Posterior cingulate gyrus (tissue), 11 donors: Measurements from ENCODE around the gene ARPC1A.
"Not testable (repeated sequence)": the region's sequence is repeated elsewhere in the genome, so short reads cannot be mapped to it uniquely, and the experiment has no call there.

ENCODE experiments used
- DNase-seq, 10 donors: peaks; one replicate each; pipeline versions ENCODE4 v3.0.0 to v3.0.0-alpha.2; 2020 to 2021; ENCODE audit warnings: mixed read lengths in 3 of 10
- intact Hi-C: fragments of 100-400 bp; cut with DNase I; formaldehyde crosslinking; loops from one replicate; pipeline ENCODE4 v1.15.1; 2023

The ARPC1A gene

GRCh38 chr7:99383791-99384370, 58.2 kb downstream of the ARPC1A start:
- intact Hi-C loops: no loop called here
- no peak for DNase-seq

- intact Hi-C loops: no loop called here
These were observed 58.8 kb downstream of the ARPC1A start for GRCh38 chr7:99384523-99384922.

DNA sequence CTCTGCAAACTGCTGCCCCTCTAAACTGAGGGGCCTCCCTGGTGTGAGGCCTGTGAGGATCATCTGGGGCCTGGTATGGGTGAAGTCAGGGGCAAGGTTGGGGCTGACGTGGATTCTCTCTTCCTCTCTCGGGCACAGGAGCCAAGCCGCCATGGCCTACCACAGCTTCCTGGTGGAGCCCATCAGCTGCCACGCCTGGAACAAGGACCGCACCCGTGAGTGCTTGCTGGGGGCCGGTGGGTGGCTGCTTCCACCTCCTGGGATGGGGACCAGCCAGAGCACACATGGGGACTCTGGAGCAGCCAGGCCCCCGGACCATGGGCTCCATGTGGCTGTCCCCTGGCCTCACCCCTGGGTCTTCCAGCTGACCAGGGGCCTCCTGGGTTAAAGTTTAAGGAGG, 59.9 kb downstream of the ARPC1A start:
- intact Hi-C loops: no loop called here
- DNase-seq: peak in 1 of 10 donors; percentile 60

More at GRCh38 chr7:99384523-99384922, 58.8 kb downstream of the ARPC1A start:
- peak in 1 of 10 donors; percentile 57 for DNase-seq

DNA sequence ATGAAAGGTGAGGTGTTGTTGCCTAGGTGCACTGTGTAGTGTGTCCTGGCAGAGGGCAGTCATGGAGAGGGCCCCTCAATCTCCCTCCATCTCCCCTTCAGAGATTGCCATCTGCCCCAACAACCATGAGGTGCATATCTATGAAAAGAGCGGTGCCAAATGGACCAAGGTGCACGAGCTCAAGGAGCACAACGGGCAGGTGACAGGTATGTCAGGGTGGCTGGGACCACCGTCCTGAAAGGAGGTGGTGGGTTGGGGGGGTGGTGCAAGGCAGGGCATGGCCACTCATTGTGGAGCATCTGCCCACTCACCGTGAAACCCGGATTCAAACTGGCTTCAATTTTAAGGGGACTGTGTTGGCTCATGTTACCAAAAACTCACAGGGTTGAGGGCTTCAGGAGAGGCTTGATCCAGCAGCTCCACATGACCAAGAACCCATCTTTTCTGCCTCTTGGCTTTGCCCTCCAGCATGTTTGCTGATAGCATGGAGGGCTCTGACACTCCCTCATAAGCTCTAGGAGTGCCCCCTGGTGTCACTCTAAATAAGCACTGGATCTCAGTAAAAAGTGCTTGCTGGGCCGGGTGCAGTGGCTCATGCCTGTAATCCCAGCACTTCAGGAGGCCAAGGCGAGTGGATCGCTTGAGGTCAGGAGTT, 61.0 kb downstream of the ARPC1A start:
- intact Hi-C loops: no loop called here
- no peak for DNase-seq

DNA sequence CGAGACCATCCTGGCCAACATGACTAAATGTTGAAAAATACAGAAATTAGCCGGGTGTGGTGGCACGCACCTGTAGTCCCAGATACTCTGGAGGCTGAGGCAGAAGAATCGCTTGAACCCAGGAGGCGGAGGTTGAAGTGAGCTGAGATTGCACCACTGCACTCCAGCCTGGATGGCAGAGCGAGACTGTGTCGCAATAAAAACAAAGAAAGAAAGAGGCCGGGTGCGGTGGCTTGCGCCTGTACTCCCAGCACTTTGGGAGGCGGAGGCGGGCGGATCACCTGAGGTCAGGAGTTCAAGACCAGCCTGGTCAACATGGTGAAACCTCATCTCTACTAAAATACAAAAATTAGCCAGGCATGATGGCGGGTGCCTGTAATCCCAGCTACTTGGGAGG, 61.5 kb downstream of the ARPC1A start:
- intact Hi-C loops: not testable (repeated sequence)

GRCh38 chr7:99387912-99388311, 62.2 kb downstream of the ARPC1A start:
- intact Hi-C loops: no loop called here
- peak in 1 of 10 donors; percentile 28 for DNase-seq

More for the DNA sequence above, 61.5 kb downstream of the ARPC1A start:
- DNase-seq: peak in 1 of 10 donors; percentile 3

DNA sequence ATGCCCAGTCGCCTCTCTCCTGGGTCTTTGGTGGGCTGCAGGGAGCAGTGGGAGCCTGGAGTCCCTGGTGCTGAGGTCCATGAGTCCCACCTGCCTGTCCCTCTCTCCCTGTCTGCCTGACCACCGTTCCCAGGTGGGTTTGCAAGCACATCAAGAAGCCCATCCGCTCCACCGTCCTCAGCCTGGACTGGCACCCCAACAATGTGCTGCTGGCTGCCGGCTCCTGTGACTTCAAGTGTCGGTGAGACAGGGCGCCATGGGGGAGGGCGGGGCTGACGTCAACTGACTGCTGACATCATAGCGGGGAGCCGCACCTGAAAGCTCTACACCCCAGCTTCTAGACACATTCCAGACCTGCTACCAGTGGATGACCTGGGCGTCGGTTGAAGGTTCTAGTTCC, 64.1 kb downstream of the ARPC1A start:
- intact Hi-C loops: no loop called here
- peak in 1 of 10 donors; percentile 37 for DNase-seq

DNA sequence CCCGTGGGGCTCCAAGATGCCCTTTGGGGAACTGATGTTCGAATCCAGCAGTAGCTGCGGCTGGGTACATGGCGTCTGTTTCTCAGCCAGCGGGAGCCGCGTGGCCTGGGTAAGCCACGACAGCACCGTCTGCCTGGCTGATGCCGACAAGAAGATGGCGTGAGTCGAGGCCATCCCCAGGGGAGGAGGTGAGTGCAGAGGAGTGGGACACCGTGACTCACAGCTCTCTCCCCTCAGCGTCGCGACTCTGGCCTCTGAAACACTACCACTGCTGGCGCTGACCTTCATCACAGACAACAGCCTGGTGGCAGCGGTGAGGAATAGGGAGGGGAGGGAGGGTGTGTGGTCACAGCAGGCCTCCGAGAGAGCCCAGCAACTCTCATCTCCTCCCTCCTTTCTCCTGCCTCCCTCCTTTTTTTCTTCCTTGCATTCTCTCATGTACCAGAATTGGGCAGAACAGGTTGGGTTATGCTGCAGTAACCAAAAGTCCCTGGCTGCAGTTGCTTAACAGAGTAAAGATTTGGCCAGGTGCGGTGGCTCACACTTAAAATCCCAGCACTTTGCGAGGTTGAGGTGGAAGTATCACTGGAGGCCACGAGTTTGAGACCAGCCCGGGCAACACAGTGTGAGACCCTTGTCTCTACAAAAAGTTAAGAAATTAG, 65.4 kb downstream of the ARPC1A start:
- intact Hi-C loops: no loop called here

DNA sequence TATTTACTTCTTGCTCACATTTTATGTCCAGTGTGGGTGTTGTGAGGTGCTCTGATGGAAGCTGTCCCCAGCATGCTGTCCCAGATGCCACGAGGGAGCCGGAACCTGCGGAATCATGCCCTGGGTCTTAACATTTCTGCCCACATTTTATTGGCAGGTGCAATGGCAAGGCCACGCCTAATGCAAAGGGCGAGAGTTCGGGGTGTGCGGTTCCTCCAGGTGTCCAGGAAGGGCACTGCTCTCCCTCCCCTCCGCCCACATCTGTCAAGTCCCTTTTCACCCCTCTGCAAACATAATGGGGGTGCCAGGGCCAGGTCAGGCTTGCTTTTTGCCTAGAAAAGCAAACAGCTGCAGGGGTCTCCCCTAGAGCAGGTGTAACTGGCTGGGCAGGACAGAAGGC, 66.3 kb downstream of the ARPC1A start:
- intact Hi-C loops: no loop called here
- DNase-seq: no peak

More for the DNA sequence above, 65.4 kb downstream of the ARPC1A start:
- DNase-seq: peak in 1 of 10 donors; percentile 64

DNA sequence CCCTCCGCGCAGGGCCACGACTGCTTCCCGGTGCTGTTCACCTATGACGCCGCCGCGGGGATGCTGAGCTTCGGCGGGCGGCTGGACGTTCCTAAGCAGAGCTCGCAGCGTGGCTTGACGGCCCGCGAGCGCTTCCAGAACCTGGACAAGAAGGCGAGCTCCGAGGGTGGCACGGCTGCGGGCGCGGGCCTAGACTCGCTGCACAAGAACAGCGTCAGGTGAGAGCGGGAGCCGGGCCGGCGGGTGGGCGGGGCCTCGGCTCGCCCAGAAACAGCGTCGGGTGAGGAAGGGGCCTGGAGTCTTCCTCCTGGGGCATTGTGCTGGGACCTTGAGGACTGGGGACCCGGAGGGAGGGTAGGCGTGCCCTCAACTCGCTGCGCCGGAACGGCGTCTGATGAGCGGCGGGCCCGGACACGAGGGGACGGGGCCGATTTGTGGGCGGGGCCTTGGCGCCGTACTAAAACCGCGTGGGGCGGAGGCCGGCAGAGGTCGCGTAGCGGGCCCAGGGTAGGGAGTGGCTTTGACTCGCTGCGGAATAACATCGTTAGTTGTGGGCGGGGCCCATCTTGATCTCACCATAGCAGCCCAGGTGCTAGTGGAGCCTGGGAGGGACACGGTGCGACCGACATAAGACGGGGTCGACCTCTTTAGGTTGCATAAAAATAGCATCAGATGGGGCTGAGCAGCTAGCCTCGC, 67.1 kb downstream of the ARPC1A start:
- intact Hi-C loops: no loop called here
- peak; percentile 27 to 95 (median 66) for DNase-seq

GRCh38 chr7:99393355-99394187, 67.9 kb downstream of the ARPC1A start:
- intact Hi-C loops: no loop called here

DNA sequence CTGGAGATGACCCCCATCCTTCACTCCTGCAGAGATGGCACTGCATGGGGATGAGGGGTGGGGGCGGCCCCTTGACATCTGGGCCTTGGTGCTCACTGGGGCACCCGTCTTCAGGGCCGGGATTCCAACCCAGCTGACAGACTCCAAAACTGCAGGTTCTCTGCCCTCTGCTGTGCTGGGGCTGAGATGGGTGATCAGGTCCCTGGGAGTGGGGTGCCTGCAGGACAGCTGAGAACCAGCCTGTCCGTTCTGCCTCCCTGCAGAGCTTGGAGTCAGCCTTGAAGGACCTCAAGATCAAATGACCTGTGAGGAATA, 68.4 kb downstream of the ARPC1A start:
- intact Hi-C loops: no loop called here
- no peak for DNase-seq

More at GRCh38 chr7:99393355-99394187, 67.9 kb downstream of the ARPC1A start:
- peak in 5 of 10 donors; percentile 43 to 92 (median 57) for DNase-seq

DNA sequence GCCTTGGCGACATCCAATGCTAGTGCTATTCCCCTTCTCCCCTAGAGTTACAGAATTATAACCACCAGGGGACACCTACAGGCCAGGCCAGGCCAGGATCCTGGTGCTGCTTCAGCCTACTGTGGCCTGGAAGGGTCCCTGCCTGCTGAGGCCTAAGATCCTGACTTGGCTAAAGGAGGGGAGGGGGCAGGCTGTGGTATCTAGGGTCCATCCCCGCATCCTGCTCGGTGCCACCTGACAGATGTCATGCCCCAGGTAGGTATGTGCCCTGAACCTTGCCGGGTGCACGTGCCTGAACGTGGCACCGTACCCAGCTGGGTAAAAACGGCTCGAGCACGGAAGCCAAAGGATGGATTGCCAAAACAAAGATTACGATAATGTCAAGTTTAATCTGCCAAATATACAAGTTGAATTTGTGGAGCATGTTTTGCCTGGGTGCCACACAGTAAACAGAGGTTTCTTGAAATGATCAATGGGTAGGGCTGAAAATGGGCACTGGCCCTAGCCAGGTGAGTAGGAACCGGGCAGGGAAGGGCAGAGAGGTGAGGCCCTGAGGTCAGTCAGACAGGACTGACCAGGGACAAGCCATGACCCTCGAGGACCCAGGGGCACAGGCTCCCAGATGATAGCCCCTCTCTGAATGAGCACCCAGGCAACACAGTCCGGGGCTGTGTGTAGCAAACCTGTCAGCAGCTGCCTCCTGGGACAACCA, 70.1 kb downstream of the ARPC1A start:
- intact Hi-C loops: no loop called here
- DNase-seq: no peak

GRCh38 chr7:99396418-99397296, 71.0 kb downstream of the ARPC1A start:
- intact Hi-C loops: no loop called here
- no peak for DNase-seq

- intact Hi-C loops: no loop called here
- DNase-seq: no peak
These were observed 71.7 kb downstream of the ARPC1A start for GRCh38 chr7:99397297-99397983.

GRCh38 chr7:99398891-99399445, 73.3 kb downstream of the ARPC1A start:
- DNase-seq: no peak
- intact Hi-C loops: no loop called here

DNA sequence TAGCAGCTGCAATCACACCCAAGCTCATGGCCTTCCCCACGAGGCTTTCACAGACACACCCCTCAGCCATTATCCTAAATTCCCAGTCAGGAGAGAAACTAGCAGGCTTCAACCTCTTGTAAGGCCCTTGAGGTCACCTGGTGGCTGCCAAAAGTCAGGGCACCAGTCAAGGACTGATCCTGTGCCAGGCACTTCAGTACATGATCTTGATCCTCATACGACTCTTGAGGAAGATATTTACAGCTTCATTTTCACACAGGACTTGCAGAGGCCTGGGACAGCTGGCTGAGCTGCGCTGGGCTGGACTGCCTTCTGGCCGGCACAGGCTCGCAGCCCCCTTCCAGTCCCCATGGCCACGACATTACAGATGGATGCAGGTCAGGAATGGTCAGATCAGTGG, 73.9 kb downstream of the ARPC1A start:
- intact Hi-C loops: no loop called here
- DNase-seq: no peak

DNA sequence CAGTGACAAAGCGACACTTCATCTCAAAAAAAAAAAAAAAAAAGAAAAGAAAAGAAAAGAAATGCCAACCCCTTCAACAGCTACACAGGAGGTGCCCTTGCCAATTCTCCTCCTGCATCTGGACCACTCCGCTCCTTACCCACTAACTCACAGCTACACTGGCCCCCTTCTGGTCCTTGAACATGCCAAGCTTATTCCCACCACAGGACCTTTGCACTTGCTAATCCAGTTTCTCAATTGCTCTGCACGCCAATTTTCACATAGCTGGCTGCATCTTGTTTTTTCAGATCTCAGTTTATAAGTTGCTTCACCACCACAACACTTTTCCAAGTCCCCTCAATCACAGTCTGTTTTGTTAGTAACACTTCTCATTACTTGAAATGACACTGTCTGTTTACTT, 77.2 kb downstream of the ARPC1A start:
- intact Hi-C loops: loop anchor here (10.0 kb wide), 1 partner anchor 78 kb away; the partner anchor contains the start of gene ARPC1A
- DNase-seq: no peak
